DOHH2 (cell line): ENCODE results near the gene PPP4R4.

Experiments
- H3F3A ChIP-seq: fragments of 200-600 bp; sonication (generic), shearing (Covaris generic); 2 replicates; pipeline ENCODE4 v1.6.0; 2016; ENCODE audit warnings: antibody characterized with exemption, mild to moderate bottlenecking; ENCODE audit not compliant: control insufficient read depth, insufficient read depth
- H3K27ac ChIP-seq: fragments of 200-600 bp; sonication (generic); 2 replicates; pipeline ENCODE4 v1.5.1; 2014; ENCODE audit warnings: low read depth, mild to moderate bottlenecking, low read length, moderate library complexity
- H3K27me3 ChIP-seq: fragments of 200-600 bp; sonication (generic); 2 replicates; pipeline ENCODE4 v1.6.1; 2014; ENCODE audit warnings: mild to moderate bottlenecking, low read length, mixed read lengths; ENCODE audit not compliant: control insufficient read depth
- H3K36me3 ChIP-seq: fragments of 200-600 bp; sonication (generic); 2 replicates; pipeline ENCODE4 v1.6.1; 2014; ENCODE audit warnings: mild to moderate bottlenecking, low read length, moderate library complexity, mixed read lengths; ENCODE audit not compliant: control insufficient read depth
- H3K4me1 ChIP-seq: fragments of 200-600 bp; sonication (generic); 2 replicates; pipeline ENCODE4 v1.6.1; 2014; ENCODE audit warnings: mild to moderate bottlenecking, low read length, mixed read lengths; ENCODE audit not compliant: control insufficient read depth
- H3K4me2 ChIP-seq: fragments of 200-600 bp; sonication (generic); 2 replicates; pipeline ENCODE4 v1.6.0; 2014; ENCODE audit warnings: mild to moderate bottlenecking, low read length, moderate library complexity
- H3K4me3 ChIP-seq: fragments of 200-600 bp; sonication (generic); 2 replicates; pipeline ENCODE4 v1.5.1; 2014; ENCODE audit warnings: mild to moderate bottlenecking, low read length, mixed read lengths
- H3K79me2 ChIP-seq: fragments of 200-600 bp; sonication (generic); 2 replicates; pipeline ENCODE4 v1.6.1; 2014; ENCODE audit warnings: mild to moderate bottlenecking, low read length, mixed read lengths; ENCODE audit not compliant: control insufficient read depth
- H3K9me2 ChIP-seq: fragments of 200-600 bp; sonication (generic); replicated peaks from 2 replicates; pipeline ENCODE4 v1.6.1; 2014; ENCODE audit warnings: mild to moderate bottlenecking, low read length, mixed read lengths; ENCODE audit not compliant: control insufficient read depth
- H3K9me3 ChIP-seq: fragments of 200-600 bp; sonication (generic); 2 replicates; pipeline ENCODE4 v1.6.1; 2014; ENCODE audit warnings: antibody characterized with exemption, low read length, mixed read lengths; ENCODE audit not compliant: control insufficient read depth, insufficient read depth
- H4K20me1 ChIP-seq: fragments of 200-600 bp; sonication (generic); 2 replicates; pipeline ENCODE4 v1.6.0; 2014; ENCODE audit warnings: low read depth, mild to moderate bottlenecking, antibody characterized with exemption, low read length, moderate library complexity; ENCODE audit not compliant: control insufficient read depth, insufficient read depth
- EZH2phosphoT487 ChIP-seq: fragments of 200-600 bp; sonication (generic); IDR thresholded peaks from 2 replicates; pipeline ENCODE4 v1.6.1; 2017; ENCODE audit warnings: borderline replicate concordance, mild to moderate bottlenecking, antibody characterized with exemption, low read length, moderate library complexity, mixed read lengths
- TF ChIP-seq, protein P1 (sequence below): fragments of 200-600 bp; sonication (generic); IDR thresholded peaks from one replicate; pipeline ENCODE4 v1.5.1; 2014; ENCODE audit warnings: antibody characterized with exemption, mild to moderate bottlenecking, low read depth, low read length; ENCODE audit not compliant: poor library complexity, severe bottlenecking

PPP4R4 gene

DNA sequence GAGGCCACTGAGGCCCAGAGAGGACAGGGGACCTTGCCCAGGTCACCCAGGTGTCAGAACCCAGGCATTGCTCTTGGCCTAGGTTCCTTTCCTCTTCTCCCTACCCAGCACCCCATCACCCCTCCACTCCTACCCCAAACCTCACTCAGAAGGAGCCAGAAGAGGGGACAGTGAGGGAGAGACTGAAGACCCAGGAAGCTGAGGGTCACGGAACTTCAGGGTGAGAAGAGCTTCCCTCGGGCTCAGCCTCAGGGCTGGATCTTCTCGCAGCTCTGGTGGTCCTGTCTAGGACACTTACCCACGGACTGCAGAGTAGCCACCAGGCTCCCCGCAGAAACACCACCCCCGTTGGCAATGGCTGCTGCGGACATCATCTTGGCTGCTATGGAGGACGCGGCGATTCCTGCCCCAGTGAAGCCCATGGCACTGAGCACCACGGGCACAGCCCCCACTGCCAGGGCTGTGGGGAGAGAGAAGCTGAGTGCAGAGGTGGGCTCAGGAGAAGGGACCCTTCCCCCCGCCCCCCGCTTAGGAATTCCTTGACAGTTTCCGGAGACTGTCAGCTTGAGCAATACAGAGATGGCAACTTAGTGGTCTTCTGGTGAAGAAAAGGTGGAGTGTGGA lies 45.8 kb upstream of the PPP4R4 start:
- Histone ChIP-seq H3K36me3 (no peaks in the 10 kb centered on the region), H3K4me1 (peaks cover 17% of the 10 kb centered on the region), H3K4me3 (peak overlapping the region; percentile 69), H3K27me3 (peaks cover 12% of the 10 kb centered on the region), H4K20me1 (no peaks in the 10 kb centered on the region), H3K9me2 (no peaks in the 10 kb centered on the region), H3K79me2 (no peaks in the 10 kb centered on the region), H3K27ac (no peak overlapping the region), H3K9me3 (no peaks in the 10 kb centered on the region), H3F3A (no peaks in the 10 kb centered on the region), H3K4me2 (peak overlapping the region; percentile 82)
- TF ChIP-seq EZH2phosphoT487, result no peak
- TF ChIP-seq, protein P1, sequence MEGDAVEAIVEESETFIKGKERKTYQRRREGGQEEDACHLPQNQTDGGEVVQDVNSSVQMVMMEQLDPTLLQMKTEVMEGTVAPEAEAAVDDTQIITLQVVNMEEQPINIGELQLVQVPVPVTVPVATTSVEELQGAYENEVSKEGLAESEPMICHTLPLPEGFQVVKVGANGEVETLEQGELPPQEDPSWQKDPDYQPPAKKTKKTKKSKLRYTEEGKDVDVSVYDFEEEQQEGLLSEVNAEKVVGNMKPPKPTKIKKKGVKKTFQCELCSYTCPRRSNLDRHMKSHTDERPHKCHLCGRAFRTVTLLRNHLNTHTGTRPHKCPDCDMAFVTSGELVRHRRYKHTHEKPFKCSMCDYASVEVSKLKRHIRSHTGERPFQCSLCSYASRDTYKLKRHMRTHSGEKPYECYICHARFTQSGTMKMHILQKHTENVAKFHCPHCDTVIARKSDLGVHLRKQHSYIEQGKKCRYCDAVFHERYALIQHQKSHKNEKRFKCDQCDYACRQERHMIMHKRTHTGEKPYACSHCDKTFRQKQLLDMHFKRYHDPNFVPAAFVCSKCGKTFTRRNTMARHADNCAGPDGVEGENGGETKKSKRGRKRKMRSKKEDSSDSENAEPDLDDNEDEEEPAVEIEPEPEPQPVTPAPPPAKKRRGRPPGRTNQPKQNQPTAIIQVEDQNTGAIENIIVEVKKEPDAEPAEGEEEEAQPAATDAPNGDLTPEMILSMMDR, result no peak

- no peaks in the 10 kb centered on the region for H3K36me3 ChIP-seq
- no peaks in the 10 kb centered on the region for H3K79me2 ChIP-seq
- peak within 1 kb of the TSS; percentile 82 for H3K4me2 ChIP-seq
- no peaks in the 10 kb centered on the region for H3K9me3 ChIP-seq
- peaks cover 17% of the 10 kb centered on the region for H3K4me1 ChIP-seq
- H3K27ac ChIP-seq, result no peak within 1 kb of the TSS
- H3K4me3 ChIP-seq, result peak within 1 kb of the TSS; percentile 69
- TF ChIP-seq, protein P1, result no peak
- no peak for TF ChIP-seq EZH2phosphoT487
- H3K9me2 ChIP-seq, result no peaks in the 10 kb centered on the region
- H3F3A ChIP-seq, result no peaks in the 10 kb centered on the region
- H3K27me3 ChIP-seq, result peaks cover 16% of the 10 kb centered on the region
- no peaks in the 10 kb centered on the region for H4K20me1 ChIP-seq
These were observed 44.9 kb upstream of the PPP4R4 start, which contains the start of gene IFI27L2 for GRCh38 chr14:94129111-94129757. IFI27L2 (minus strand) TSS chr14:94129604; CDS start chr14:94129564, 40 bp downstream.

- Histone ChIP-seq H3K9me2 (no peaks in the 10 kb centered on the region), H3K27ac (no peak overlapping the region), H3K27me3 (peaks cover 19% of the 10 kb centered on the region), H4K20me1 (no peaks in the 10 kb centered on the region), H3F3A (no peaks in the 10 kb centered on the region), H3K9me3 (no peaks in the 10 kb centered on the region), H3K4me2 (peak overlapping the region; percentile 82), H3K4me1 (peaks cover 17% of the 10 kb centered on the region), H3K4me3 (peak overlapping the region; percentile 69), H3K36me3 (no peaks in the 10 kb centered on the region), H3K79me2 (no peaks in the 10 kb centered on the region)
- no peak for TF ChIP-seq EZH2phosphoT487
- TF ChIP-seq, protein P1, result no peak
These were observed 44.2 kb upstream of the PPP4R4 start for GRCh38 chr14:94129758-94130414.
